ENCODE data around the gene EIF6. TPM values are rescaled to one million over a fixed set of nuclear protein-coding genes. Genes with fewer than 3 reads are reported as not detected.

EIF6 gene
- total and polyA plus RNA-seq, 9 of the 15 experiments (the other 6 are each of a cell fraction or from before 2014, with no cell fraction given) = 165 to 832 (median 229) TPM

DNA sequence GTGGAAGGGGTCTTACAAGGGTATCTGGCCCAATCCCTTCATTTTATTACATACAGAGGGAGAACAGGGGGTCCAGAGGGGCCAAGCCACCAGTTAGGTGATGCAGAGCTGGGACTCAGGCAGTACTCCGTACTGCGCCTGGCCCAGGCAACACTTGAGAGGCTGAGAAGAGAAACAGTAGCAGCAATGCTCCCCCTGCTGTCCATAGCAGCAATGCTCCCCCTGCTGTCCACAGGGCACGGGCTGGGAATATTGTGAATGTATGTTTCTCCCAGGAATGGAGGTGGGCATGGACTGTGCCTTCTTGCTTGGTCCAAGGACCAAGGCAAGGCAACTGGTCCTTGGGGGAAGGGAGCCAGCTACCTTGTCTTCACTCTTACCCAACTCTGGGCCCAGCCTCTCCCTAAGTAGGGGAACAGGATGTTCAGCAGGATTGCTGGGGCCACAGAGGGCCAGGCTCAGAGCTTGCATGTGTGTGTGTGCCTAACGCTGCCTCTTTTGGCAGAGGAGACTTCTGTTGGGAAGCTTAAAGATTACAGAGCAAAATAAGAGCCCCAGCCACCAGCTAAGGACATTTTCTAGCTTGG lies 22.5 kb upstream of the EIF6 start (continued):
- 0 out of 2 replicates have a peak, but pooled peaks have one; percentile 22 for TF ChIP-seq AFF4 (CRISPR knock-in tag; IDR thresholded peaks at IDR 0.05)
- TF ChIP-seq, protein P1, sequence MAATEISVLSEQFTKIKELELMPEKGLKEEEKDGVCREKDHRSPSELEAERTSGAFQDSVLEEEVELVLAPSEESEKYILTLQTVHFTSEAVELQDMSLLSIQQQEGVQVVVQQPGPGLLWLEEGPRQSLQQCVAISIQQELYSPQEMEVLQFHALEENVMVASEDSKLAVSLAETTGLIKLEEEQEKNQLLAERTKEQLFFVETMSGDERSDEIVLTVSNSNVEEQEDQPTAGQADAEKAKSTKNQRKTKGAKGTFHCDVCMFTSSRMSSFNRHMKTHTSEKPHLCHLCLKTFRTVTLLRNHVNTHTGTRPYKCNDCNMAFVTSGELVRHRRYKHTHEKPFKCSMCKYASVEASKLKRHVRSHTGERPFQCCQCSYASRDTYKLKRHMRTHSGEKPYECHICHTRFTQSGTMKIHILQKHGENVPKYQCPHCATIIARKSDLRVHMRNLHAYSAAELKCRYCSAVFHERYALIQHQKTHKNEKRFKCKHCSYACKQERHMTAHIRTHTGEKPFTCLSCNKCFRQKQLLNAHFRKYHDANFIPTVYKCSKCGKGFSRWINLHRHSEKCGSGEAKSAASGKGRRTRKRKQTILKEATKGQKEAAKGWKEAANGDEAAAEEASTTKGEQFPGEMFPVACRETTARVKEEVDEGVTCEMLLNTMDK (IDR thresholded peaks at IDR 0.05; ENCODE audit: borderline replicate concordance, insufficient read depth, low read depth, low read length, poor library complexity, severe bottlenecking) = peak; percentile 35
- TF ChIP-seq ZBTB17 (CRISPR knock-in tag; IDR thresholded peaks at IDR 0.05) = no peak
- TF ChIP-seq BHLHE40 (IDR thresholded peaks at IDR 0.05; ENCODE audit: low read length) = peak; percentile 29; the same call in 1 of the 2 replicates
- no peak for TF ChIP-seq CREB1 (IDR thresholded peaks at IDR 0.05)
- TF ChIP-seq CREB1 (CRISPR knock-in tag; IDR thresholded peaks at IDR 0.05) = 0 out of 2 replicates have a peak, but pooled peaks have one; percentile 17
- TF ChIP-seq CREM (IDR thresholded peaks at IDR 0.05; ENCODE audit: low read depth) = peak; percentile 14; the same call in 1 of the 2 replicates
- TF ChIP-seq ARNT (IDR thresholded peaks at IDR 0.05) = no peak
- 0 out of 2 replicates have a peak, but pooled peaks have one; percentile 13 for TF ChIP-seq JUND (IDR thresholded peaks at IDR 0.05; ENCODE audit: borderline replicate concordance, low read depth, low read length)
- TF ChIP-seq JUND (tag; IDR thresholded peaks at IDR 0.05; ENCODE audit: borderline replicate concordance, low read depth, low read length) = no peak
- TF ChIP-seq ZBTB26 (CRISPR knock-in tag; IDR thresholded peaks at IDR 0.05) = no peak
- TF ChIP-seq RAD21 (CRISPR knock-in tag; conservative IDR thresholded peaks at IDR 0.05 in 1 of 2, IDR thresholded peaks at IDR 0.05 in 1 of 2) = peak; percentile 49 to 61
- TF ChIP-seq ZNF174 (CRISPR knock-in tag; IDR thresholded peaks at IDR 0.05) = no peak
- TF ChIP-seq ZFP36 (IDR thresholded peaks at IDR 0.05; ENCODE audit: low read depth, low read length, partially characterized antibody) = peak; percentile 25
- TF ChIP-seq, protein P2, sequence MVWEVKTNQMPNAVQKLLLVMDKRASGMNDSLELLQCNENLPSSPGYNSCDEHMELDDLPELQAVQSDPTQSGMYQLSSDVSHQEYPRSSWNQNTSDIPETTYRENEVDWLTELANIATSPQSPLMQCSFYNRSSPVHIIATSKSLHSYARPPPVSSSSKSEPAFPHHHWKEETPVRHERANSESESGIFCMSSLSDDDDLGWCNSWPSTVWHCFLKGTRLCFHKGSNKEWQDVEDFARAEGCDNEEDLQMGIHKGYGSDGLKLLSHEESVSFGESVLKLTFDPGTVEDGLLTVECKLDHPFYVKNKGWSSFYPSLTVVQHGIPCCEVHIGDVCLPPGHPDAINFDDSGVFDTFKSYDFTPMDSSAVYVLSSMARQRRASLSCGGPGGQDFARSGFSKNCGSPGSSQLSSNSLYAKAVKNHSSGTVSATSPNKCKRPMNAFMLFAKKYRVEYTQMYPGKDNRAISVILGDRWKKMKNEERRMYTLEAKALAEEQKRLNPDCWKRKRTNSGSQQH (CRISPR knock-in tag; IDR thresholded peaks at IDR 0.05) = no peak
- TF ChIP-seq ZNF584 (CRISPR knock-in tag; IDR thresholded peaks at IDR 0.05; ENCODE audit: low read depth) = no peak
- 0 out of 2 replicates have a peak, but pooled peaks have one; percentile 33 for TF ChIP-seq ZNF384 (IDR thresholded peaks at IDR 0.05; ENCODE audit: low read depth, low read length)
- TF ChIP-seq, protein P3, sequence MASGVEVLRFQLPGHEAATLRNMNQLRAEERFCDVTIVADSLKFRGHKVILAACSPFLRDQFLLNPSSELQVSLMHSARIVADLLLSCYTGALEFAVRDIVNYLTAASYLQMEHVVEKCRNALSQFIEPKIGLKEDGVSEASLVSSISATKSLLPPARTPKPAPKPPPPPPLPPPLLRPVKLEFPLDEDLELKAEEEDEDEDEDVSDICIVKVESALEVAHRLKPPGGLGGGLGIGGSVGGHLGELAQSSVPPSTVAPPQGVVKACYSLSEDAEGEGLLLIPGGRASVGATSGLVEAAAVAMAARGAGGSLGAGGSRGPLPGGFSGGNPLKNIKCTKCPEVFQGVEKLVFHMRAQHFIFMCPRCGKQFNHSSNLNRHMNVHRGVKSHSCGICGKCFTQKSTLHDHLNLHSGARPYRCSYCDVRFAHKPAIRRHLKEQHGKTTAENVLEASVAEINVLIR (CRISPR knock-in tag; IDR thresholded peaks at IDR 0.05) = no peak

Data from K562 (cell line).